HG03575 (cell line): ENCODE data around the gene GRIK4.

ENCODE experiments used
- ATAC-seq: cut with Tn5 transposase; IDR thresholded peaks from one replicate; pipeline ENCODE4 v1.9.1; 2021; ENCODE audit not compliant: unreplicated experiment, insufficient number of reproducible peaks, low FRiP score; ENCODE audit errors: extremely low read depth

GRIK4 gene

GRCh38 chr11:120919045-120919444 lies 407.5 kb downstream of the GRIK4 start:
- ATAC-seq = no peak

- no peak for ATAC-seq
Measured at GRCh38 chr11:120919566-120919965, 408.0 kb downstream of the GRIK4 start.

GRCh38 chr11:120923866-120924508 lies 412.4 kb downstream of the GRIK4 start:
- no peak for ATAC-seq

GRCh38 chr11:120925944-120926343 lies 414.4 kb downstream of the GRIK4 start:
- peak; percentile 87 for ATAC-seq

DNA sequence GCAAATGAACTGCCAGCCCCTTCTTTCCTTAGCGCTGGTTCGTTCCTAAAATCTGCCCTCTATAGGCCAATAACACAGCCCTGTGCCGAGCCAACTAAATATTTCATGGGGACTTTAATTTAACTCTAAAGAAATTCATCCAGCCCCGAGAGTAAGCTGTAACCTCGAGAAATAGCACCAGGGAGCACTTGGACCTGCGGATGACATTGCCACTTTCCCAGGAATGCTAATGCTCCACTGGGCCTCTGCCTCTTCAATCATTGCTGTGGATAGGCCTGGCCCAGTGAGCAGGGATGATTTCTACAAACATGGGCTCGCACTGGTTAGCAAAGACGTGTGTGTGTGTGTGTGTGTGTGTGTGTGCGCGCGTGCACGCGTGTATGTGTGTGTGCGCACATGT lies 417.1 kb downstream of the GRIK4 start:
- ATAC-seq = no peak

- no peak for ATAC-seq
Measured at GRCh38 chr11:120929090-120929489, 417.5 kb downstream of the GRIK4 start.

DNA sequence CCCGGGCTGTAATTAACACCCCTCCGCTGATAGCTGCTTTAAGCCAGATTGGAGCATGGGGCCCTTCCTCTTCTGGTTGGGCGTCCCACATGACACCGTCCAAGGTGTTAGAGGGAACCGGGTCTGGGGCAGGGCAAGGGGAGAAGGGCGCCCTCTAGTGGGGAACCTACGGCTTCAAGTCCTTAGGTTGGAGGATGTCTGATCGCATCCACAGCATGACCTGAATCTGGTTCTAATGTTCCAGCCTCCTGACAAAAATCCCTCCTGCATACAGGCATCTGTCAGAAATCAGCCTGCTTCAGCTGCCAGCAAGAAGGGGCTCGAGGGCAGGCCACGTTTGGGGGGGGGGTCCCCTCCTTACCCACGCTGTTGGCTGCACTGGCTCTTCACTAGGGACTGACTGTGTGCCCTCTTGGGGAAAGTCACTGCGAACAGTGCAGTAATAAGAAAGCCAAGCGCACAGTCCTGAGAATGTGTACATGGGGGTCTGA lies 418.2 kb downstream of the GRIK4 start:
- ATAC-seq = no peak

DNA sequence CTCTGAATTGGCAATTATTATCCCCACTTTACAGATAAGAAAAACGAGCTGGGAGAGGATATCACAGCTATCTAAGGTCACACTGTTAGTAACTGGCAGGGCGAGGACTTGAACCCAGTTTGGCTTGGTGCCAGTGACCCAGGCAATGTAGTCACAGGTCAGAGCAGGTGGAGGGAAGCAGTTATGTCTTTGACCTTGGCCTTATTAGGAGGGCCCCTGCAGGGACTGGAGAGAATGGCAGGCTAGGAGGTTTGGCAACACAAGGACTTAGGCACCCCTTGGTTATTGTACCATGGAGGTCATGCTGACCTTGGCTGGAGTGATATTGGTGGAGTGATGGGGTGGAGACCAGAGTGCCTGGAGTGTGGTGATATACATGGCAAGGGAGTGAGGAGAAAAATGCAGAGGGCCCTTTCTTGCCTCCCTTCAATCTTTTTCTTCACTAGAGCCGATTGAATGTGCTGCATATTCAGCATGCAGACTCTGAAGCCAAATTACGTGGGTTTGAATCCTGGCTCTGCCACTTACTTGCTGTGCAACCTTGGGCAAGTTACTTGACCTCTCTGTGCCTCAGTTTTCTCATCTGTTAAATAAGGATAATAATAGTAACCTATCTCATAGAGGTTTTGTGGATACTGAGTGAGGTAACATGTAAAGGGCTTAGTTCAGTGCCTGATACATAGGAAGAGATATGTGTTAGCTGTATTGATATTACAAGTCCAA lies 419.7 kb downstream of the GRIK4 start:
- ATAC-seq = no peak

- no peak for ATAC-seq
Measured at GRCh38 chr11:120932305-120932915, 420.9 kb downstream of the GRIK4 start.

- no peak for ATAC-seq
Measured at GRCh38 chr11:120936356-120936755, 424.8 kb downstream of the GRIK4 start.

- ATAC-seq = no peak
Measured at GRCh38 chr11:120937501-120937900, 426.0 kb downstream of the GRIK4 start.

- no peak for ATAC-seq
Measured at GRCh38 chr11:120938260-120938659, 426.7 kb downstream of the GRIK4 start.

DNA sequence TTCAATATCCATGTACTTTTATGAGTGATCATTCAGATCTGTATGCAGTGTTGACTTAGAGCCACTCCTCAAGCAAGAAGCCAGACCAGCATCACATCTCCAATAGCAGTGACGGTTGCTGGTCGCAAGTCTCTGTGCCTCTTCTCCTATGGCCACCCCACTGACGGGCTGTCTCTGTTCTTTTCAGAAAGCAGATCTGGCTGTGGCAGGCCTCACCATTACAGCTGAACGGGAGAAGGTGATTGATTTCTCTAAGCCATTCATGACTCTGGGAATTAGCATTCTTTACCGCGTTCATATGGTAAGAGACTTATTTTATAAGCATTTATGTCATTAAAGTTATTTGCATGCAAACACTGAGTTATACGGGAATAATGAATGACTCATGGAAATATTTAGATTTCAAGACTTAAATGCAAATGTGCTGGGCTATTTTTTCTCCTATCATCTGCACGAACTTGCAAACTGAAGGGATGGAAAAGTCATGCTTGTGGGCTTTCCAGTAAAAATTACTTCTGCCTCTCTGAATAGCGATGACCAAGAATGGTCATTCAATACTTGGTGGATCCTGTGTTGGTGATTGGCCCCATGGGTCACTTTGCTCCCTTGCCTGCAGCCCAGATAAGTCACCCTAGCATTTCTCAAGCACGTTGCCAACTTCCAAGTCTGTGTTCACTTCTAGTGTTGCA lies 428.8 kb downstream of the GRIK4 start:
- ATAC-seq = no peak

- no peak for ATAC-seq
Measured at GRCh38 chr11:120941000-120941399, 429.5 kb downstream of the GRIK4 start.

GRCh38 chr11:120942701-120943100 lies 431.2 kb downstream of the GRIK4 start:
- ATAC-seq = no peak

DNA sequence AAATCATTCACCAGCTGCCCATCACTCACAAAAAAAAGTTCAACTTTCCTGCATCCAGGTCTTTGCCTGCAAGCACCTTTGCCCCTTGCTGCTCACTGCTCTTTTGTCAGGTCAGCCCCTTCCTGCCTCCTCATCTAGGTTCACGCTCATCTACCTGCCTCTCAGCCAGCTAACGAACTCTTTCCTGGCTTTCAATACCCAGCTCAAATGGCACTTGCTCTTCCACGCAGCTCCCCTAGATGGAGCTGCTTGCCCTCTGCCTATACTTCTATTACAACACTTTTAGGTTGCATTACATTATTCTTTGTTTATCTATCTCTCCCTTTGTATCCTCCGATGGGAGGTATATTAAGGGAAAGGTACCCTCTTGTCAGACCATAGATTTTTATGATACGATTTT lies 433.5 kb downstream of the GRIK4 start:
- no peak for ATAC-seq

- no peak for ATAC-seq
Measured at GRCh38 chr11:120950880-120951279, 439.3 kb downstream of the GRIK4 start.

DNA sequence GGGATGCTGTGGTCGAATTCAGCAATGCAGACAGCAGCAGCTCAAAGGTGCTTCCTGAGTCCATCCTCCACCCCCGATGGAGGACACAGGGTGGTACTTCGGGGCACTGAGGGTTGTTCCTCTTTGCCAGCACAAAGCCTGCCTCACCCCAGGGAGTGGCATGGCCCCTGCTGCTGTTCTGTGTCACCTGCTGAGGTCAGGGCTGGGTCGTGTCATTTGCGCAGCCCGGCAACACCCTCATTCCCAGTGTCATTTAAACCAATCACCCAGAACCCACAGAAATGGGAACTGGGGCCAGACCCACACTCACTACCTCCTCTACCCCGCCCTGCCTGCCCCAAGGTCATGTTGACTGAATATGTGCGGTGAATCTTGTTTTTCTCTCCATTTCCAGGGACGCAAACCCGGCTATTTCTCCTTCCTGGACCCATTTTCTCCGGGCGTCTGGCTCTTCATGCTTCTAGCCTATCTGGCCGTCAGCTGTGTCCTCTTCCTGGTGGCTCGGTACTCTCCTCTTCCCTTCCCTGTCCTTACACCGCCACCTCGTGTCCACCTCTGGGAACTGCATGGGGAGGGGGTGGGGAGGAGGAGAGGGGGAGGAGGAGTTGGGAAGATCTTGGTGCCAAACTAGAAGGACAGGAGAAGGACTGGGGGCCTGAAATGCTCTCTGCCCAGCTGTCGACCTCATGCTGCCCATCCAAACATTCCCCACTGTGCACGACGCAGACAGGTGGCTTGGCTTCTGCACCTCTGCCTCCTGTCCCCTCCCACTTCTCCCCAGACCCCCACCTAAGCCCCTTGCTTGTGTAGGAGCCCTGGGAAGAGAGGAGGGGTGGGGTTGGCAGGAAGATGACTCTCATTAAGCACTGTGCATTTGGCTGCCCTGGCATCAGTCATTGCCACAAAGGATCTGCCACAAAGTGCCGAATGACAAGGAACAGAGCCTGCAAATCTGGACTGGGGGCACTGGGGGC lies 441.2 kb downstream of the GRIK4 start:
- ATAC-seq = no peak

GRCh38 chr11:120954381-120954780 lies 442.8 kb downstream of the GRIK4 start:
- ATAC-seq = no peak
